Measurements from ENCODE around the gene MPND.
"Not testable (repeated sequence)": the region's sequence is repeated elsewhere in the genome, so short reads cannot be mapped to it uniquely, and the experiment has no call there.

The MPND gene

DNA sequence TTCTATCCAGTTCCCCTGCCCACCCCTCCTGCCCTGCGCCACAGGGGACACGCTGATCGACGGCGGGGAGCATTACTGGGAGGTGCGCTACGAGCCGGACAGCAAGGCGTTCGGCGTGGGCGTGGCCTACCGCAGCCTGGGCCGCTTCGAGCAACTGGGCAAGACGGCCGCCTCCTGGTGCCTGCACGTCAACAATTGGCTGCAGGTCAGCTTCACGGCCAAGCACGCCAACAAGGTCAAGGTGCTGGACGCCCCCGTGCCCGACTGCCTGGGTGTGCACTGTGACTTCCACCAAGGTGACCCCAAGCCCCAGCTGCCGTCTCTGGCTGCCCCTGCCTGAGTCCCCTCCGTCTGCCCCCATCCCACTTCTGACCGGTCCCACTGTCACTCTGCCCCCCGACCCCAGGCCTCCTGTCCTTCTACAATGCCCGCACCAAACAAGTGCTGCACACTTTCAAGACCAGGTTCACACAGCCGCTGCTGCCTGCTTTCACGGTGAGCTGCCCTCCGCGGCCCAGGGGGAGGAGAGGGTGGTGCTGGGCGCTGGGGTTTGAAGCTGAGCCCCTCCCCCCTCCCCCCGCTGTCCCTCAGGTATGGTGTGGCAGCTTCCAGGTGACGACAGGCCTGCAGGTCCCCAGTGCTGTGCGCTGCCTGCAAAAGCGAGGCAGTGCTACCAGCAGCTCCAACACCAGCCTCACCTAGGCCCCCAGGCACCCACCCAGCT, 20.3 kb upstream of the MPND start:
- no peak for DNase-seq

GRCh38 chr19:4323692-4324091, 19.7 kb upstream of the MPND start:
- no peak for DNase-seq

DNA sequence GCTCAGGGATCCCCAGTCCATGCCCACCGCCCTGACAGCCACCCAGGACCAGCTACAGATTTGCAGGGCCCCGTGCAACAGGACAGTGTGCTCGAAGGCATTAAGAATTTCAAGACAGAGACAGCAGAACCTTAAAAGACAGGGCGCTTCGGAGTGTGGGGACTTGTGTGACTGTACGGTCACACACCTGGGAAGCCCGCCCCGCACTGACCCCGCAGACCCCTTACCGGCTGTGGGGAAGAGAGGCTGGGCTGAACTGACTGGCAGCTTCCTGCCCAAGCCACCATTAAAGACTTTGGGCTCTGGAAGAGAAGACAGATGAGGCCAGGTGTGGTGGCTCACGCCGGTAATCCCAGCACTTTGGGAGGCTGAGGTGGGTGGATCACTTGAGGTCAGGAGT, 19.1 kb upstream of the MPND start:
- DNase-seq, result no peak

DNA sequence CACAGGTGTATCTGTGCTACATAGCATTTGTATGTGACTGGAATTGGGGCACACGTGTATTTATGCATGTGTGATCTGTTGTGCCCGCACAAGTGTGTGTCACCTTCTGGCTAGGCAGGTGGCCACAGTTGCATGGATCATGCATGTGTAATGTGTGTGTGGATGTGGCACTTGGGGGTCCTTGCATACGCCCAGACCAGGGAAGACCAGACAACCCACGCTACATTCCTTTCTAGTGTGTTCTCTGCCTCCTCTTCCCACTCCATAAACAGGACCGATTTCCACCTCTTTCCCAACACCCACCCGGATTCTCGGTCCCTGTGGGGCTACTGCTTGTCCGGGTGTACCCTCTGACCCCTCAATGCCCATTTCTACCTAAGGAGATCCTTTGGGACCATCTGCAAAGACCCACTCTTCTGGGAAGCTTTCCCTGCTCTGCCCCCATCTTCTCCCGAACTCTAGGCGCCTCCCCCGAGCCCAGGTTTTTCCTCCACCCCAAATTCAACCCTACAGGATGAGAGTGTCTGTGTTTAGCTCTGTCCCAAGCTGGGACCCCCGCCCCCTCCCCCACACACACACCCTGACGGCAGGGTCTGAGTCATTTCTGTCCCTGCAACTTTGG, 17.0 kb upstream of the MPND start:
- DNase-seq, result no peak

GRCh38 chr19:4326837-4327251, 16.5 kb upstream of the MPND start:
- DNase-seq, result no peak

DNA sequence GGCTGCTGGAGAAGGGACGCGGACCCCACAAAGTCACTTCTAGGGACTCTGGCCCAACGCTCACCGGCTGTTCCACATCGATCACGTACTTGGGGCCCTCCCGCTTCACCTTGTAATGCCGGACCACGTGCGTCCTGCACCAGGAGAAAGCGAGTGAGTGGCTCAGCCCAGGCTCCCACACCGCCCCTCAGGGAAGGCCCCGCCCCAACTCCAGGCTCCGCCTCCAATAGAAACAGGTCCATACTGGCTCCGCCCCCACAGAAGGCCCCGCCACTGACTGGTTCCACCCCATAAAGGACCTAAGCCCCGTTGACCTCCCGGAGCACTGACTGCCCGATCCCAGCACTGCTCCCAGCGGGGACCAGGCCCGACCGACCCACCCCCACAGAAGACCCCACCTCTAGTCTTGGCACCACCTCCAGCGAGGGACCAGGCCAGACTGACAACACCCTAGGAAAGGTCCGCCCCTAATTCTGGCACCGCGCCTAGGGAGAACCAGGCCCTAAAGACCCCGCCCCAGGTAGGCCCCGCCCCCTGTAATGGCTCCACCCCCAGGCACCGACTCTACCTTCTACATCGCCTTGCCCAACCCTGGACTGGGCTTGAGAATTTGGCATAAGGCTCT, 16.0 kb upstream of the MPND start:
- no peak for DNase-seq

GRCh38 chr19:4327877-4328242, 15.5 kb upstream of the MPND start:
- DNase-seq, result no peak

- DNase-seq, result no peak
Observed at GRCh38 chr19:4328243-4328990, 14.9 kb upstream of the MPND start.

DNA sequence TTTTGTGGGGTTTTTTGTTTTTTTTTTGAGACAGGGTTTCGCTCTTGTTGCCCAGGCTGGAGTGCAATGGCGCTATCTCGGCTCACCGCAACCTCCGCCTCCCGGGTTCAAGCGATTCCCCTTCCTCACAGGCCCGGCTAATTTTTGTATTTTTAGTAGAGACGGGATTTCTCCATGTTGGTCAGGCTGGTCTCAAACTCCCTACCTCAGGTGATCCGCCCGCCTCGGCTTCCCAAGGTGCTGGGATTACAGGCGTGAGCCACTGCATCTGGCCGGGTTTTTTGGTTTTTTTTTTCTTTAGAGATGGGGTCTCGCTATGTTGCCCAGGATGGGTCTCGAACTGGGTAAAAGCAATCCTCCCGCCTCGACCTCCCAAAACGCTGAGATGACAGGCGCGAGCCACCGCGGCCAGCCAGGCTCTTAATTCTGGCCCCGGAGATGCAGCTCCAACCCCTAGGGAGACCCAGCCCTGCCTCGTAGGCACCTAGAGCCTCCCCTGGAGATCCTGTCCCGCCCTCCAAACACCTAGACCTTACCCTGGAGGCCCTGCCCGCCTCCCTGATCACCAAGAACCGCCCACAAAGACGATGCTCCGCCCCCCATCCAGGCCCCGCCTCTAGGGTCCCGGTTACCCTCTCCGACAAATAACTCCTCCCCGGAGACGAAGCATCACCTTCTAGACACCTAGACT, 14.2 kb upstream of the MPND start:
- not testable (repeated sequence) for DNase-seq

DNA sequence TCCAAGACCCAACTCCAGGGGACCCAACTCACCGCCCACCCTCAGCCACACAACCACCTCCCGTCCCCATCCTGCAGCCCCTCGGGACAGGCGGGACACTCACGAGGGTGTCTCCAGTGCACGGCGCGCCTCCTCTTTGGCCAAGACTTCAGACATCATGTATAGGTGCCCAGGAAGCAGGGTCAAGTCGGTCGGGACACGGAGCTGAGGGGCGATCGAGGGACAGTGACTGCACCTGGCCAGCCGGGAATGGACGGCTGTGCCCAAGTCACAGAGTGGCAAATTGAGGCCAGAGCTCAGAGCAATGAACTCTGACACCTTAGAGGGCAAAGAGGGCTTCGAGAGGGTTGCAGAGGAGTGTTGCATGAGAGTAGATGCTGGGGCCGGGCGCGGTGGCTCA, 13.5 kb upstream of the MPND start:
- no peak for DNase-seq

GRCh38 chr19:4334929-4335570, 8.3 kb upstream of the MPND start:
- no peak for DNase-seq

- peak; percentile 13 for DNase-seq
Observed at GRCh38 chr19:4337906-4338440, 5.4 kb upstream of the MPND start.

DNA sequence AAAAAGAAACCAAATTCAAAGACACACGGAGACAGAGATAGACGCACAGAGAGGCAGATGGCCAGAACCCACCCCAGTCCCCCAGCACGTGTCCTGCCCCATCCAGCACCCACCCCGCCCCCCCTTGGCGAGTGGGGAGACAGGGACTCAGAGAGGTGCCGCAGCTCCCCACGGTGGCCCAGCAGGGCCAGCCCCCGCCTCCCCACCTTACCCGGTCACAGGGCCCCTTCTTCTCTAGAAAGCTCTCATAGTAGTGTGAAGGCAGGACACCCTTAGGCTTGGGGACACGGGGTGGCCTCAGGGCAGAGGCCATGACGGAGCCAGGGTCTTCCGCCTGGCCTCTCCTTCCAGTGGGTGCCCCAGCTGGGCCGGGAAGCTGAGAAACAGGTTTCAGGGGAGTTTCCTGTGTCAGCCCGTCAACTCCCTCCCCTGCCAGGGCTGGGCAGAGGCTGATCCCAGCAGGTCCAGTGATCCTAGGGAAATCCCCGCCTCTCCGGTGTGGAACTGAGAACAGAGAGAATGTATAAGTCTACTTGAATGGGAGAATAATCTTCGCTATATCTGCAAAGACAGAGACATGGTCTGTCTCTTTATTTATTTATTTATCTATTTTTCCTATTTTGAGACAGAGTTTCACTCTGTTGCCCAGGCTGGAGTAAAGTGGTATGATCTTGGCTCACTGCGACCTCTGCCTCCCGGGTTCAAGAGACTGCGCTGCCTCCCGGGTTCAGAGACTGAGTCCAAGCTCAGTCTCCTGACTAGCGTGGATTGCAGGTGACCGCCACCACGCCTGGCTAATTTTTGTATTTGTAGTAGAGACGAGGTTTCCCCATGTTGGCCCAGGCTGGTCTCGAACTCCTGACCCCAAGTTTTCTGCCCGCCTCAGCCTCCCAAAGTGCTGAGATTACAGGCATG, 4.7 kb upstream of the MPND start, which contains the start of gene STAP2:
Gene STAP2 (minus strand): TSS at position 387 of the 915 bp plus-strand sequence. CDS start 74 bp downstream, at position 313.
- DNase-seq, result peak; percentile 9

DNA sequence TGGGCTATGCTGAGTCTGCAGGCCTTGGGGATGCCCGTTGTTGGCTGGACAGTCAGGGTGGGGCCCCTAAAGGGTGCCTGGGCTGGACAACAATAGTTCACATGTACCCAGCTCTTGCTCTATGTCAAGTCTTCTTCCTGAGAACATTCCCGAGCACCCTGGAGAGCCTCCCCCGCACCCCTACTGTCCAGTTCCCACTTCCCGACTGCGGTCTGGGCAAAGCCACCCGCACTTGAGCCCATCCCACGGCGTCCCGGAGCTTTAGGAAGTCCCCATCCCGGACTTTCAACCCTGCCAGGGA, 1.1 kb upstream of the MPND start:
- DNase-seq, result no peak

GRCh38 chr19:4342615-4343369, 570 bp upstream of the MPND start:
- peak; percentile 99 for DNase-seq

DNA sequence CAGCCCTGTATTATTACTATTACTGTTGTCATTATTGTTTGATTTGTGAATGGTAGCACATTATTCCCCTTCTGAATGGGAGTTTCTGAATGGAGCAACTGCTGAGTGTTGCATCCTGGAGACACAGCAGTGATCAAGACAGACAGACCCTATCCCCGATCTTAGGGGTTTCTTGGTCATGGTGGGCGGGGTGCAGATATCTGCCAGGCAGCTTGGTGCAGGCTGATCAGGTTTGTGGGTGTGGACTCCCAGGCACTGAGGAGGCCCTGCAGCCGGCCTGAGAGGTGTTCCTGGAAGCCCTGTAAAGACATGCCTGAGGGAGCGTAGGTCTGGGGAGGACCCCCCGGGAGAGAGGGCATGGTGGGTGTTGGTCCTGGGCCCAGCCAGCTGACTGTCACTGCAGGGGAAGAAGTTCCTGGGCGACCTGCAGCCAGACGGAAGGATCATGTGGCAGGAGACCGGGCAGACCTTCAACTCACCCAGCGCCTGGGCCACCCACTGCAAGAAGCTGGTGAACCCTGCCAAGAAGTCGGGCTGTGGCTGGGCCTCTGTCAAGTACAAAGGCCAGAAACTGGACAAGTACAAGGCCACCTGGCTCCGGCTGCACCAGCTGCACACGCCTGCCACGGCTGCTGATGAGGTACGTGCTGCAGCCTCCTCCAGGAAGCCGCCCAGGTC, 2.1 kb downstream of the MPND start:
- DNase-seq, result no peak

DNA sequence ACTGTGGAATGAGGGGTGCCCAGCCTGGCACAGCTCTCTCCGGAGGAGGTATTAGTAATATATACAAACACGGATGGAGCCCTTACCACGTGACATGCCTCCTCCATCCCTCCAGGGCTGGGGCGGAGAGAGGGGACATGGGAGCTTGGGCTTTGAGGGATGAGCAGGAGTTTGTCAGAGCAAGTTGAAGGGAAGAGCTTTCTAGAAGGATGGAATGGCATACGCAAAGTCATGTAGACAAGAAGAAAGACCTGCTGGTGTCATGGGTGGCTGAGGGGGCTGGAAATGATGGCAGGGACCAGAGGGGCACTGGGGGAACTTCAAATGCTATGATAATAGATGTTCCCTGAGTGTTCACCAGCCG, 2.6 kb downstream of the MPND start:
- no peak for DNase-seq

- no peak for DNase-seq
Observed at GRCh38 chr19:4347521-4347920, 4.2 kb downstream of the MPND start.

DNA sequence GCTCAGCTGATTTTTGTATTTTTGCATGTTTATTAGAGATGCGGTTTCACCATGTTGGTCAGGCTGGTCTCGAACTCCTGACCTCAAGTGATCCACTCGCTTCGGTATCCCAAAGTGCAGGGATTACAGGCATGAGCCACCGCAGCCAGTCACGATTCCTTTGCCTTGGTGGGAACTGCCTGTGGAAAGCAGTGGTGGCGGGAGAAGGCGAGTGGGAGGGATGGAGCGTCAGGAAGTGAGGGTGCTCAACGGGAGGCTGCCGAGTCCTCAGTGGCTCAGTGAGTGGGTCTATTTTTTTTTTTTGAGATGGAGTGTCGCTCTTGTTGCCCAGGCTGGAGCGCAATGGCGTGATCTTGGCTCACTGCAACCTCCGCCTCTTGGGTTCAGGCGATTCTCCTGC, 5.9 kb downstream of the MPND start:
- not testable (repeated sequence) for DNase-seq

GRCh38 chr19:4350111-4350510, 6.7 kb downstream of the MPND start:
- no peak for DNase-seq
